Stimulated activated CD8-positive, alpha-beta memory T cell treated with anti-CD3 and anti-CD28 coated beads, Interleukin-15, amount 100 ng/mL, for 48 hours (primary cell): ENCODE measurements around the gene MESP2.
"Not testable (repeated sequence)": the region's sequence is repeated elsewhere in the genome, so short reads cannot be mapped to it uniquely, and the experiment has no call there.

ENCODE experiments used
- DNase-seq, 2 donors: peaks; one replicate each; pipeline ENCODE4 v3.0.0-alpha.2; 2020; ENCODE audit warnings: low read depth in 2 of 2

The MESP2 gene

GRCh38 chr15:89780601-89781000, 4.5 kb downstream of the MESP2 start:
- DNase-seq, result no peak

- peak in 1 of 2 donors; percentile 7 for DNase-seq
Observed at GRCh38 chr15:89781055-89781454, 4.9 kb downstream of the MESP2 start.

DNA sequence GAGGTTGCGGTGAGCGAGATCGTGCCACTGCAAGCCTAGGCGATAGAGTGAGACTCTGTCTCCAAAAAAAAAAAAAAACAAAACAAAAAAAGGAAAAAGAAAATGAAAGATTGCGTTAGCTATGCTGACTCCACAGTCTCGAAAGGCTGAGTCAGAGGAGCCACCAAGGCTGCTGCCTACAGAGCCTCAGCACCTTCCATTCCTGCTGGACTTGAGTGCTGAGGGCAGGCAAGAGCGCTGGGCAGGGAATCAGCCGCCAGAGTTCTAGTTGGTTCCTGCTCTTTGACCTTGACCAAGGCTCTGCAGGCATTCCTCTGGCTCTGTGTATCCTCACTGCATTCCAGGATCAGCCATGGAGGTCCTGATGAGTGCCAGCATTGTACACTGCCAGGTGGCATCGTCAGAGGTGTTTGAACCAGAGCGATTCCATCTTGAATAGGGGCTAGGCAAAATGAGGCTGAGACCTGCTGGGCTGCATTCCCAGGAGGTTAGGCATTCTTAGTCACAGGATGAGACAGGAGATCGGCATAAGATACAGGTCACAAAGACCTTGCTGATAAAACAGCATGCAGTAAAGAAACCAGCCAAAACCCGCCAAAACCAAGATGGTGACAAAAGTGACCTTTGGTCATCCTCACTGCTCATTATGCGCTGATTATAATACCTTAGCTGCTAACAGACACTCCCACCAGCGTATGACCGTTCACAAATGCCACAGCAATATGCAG, 5.9 kb downstream of the MESP2 start:
- no peak for DNase-seq

GRCh38 chr15:89782619-89782950, 6.5 kb downstream of the MESP2 start:
- not testable (repeated sequence) for DNase-seq

GRCh38 chr15:89783111-89783860, 7.2 kb downstream of the MESP2 start:
- no peak for DNase-seq

GRCh38 chr15:89783861-89784685, 7.9 kb downstream of the MESP2 start:
- no peak for DNase-seq

GRCh38 chr15:89784686-89784960, 8.5 kb downstream of the MESP2 start:
- DNase-seq, result no peak

- DNase-seq, result no peak
Observed at GRCh38 chr15:89785064-89785773, 9.1 kb downstream of the MESP2 start.

- DNase-seq, result no peak
Observed at GRCh38 chr15:89785774-89786140, 9.6 kb downstream of the MESP2 start.

- no peak for DNase-seq
Observed at GRCh38 chr15:89787944-89788343, 11.8 kb downstream of the MESP2 start.

DNA sequence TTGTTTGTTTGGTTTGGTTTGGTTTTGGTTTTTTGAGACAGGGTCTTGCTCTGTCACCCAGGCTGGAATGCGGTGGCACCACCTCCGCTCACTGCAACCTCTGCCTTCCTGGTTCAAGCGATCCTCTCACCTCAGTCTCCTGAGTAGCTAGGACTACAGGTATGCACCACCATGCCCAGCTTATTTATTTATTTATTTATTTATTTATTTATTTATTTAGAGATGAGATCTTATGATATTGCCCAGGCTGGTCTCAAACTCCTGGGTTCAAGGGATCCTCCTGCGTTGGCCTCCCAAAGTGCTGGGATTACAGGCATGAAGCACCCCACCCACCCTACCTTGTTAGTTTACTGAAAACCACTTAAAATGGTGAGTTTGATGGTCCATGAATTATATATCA, 12.5 kb downstream of the MESP2 start:
- not testable (repeated sequence) for DNase-seq

DNA sequence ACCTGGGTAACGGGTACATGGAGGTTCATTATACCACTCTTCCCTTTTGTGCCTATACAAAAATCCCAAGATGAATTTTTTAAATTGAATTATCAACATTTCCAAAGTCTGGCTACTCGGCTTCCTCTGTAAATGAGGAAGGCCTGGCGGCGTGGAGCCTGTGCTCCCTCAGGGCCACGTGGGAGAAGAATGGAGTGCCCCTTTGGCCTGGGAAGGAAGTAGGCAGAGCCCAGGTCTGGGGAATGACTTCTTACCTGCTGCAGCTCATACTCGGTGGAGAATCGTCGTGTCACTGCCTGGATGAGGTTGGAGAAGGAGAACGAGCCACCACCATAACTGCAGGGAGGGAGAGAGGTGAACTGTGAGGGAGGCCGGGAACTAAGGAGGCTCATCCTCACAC, 14.1 kb downstream of the MESP2 start:
- DNase-seq, result no peak

DNA sequence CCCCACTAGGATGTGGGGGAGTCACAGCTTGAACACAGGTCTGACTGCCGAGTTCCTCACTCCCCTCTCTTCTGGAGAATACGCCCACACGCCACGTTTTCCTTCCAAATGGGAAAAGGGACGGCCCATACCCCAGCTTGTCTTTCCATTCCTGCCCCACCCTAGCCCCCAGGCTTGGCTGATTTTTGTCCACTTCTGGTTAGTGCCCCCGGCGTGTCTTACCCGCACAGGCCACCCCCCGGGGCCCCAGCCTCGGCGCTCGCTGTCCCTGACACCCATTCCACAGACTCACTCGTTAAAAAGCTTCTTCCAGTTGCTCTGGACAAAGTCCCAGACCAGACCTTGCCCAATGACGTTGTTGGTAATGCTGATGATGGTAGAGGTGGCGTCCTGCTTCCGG, 14.5 kb downstream of the MESP2 start:
- no peak for DNase-seq

DNA sequence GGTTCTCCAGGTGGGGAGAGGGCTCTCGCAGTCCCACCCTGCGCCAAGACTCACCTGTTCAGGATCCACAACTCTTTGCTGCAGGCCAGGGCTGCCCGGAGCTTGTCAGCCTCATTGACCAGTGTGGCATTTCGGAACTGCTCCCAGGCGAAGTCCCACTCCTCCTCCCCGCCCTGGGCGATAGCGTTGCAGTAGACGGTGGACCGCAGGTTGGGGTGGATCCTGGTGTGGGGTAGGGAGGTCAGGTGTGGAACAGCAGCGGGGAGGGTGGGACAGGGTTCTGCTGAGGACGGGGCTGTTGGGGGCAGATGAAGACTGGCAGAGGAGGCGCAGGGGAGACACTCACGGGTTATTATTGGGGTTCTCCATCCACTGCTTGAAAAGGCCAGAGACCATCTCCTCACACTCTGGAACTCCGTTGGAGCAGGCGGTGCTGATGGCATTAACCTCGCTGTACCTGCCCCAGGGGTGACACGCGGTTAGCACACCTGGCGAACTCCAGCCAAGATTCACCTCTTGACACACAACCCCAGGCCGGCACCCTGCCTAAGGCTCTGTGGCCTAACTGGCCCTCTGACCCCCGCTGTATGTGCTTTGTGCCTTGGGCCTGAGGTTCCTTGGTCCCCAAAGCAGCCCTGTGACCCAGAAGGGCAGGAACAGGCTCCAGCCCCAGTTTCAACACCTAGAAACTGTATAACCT, 16.1 kb downstream of the MESP2 start:
- no peak for DNase-seq

DNA sequence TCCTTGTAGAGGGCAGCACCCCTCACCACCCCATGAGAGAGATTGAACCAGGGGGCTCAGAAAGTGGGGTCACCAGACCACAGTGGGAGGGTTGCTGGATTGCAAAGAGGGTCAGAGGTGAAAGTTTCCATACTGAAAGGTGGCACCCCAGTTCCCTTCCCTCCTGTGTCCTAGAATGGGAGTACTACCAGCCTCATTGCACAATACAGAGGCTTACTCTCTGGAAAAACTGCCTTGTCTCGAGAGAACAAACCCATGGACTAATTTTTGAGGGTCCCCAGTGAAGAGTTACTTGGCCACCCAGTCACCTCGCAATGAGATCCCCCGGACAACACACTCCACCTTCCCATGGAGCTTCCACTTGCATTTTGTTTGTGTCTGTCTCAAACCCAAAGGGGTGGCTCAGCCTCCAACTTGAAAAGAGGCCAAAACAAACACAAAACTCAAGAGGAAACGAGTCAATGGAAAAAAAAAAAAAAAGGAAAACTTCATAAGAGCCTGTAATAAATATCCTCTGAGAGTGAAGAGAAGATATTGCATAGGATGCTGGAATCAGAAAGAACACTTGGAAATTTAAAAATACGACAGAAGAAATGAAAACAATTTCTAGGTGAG, 18.6 kb downstream of the MESP2 start:
- no peak for DNase-seq

DNA sequence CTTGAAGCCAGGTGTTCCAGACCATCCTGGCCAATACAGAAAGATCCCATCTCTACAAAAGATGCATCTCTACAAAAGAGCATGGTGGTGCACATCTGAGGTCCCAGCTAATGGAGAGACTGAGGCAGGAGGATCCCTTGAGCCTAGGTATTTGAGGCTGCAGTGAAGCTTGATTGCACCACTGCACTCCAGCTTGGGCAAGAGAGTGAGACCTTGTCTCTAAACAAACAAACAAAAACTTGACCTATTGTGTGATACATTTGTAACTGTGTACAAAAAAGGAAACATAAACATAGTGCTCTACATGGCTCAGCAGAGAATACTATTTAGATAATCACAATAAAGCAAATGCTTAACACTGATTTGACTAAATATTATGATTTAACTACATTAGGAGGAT, 19.9 kb downstream of the MESP2 start:
- DNase-seq, result no peak

DNA sequence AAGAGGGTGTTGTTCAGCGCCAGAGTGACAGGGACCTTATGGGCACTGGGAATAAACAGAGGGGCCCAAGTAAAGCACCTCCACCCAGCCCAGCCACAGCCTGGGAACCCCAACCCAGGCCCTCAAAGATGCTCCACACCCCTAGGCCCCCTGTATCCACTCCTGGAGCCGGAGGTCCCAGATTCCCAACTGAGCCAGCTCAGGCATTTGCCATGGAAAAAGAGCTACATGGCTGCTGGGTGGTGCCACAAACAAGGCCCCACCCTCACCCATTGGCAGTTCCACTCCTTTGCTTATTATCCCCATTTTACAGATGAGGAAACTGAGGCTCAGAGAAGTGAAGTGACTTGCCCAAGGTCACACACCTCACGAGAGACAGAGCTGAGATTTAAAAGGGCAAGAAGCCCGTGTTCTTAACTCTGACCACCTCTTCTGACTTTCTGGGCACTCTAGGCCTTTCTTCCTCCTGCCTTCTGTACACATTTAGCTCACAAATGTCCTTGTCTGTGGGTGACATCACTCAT, 21.6 kb downstream of the MESP2 start:
- no peak for DNase-seq

DNA sequence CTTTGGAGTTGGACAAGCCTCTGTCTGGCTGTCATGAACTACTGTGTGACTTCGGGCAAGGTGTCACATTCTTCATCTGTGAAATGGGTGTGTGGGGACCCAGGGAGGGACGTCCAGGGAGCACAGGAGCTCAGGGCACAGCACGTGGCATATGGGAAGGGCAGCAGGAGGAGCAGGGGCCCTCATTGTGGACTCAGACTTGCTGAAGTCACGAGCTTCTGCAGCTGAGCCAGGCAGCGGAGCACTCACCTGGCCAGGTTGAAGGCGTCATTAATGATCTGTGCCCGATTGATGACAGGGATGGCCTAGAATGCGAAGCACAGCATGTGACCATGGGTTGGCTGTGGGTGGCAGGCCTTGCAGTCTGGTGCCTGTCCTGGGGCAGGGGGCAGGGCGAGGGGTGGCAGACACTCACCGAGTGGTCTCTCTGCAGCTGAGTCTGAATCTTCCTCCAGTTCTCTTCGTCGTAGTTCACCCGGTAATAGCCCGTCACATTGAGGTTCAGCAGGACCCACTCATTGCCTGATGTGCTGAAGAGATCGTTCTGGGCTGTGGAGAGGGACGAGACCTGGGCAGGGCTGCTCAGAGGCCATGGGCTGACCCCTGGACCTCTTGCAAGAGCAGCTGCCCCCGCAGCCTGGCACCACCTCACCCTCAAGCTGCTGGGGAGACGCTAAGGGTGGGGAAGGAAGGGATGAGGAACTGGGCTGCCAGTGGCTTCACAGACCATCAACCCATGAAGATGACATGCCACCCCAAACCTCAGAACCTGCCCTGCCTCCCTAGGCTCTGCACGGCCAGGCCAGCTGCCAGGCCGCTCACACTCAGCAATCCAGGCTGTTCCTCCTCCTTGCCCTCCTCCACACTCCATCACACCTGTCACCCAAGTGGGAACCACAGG, 23.1 kb downstream of the MESP2 start:
- no peak for DNase-seq

- DNase-seq, result no peak
Observed at GRCh38 chr15:89799918-89800498, 23.9 kb downstream of the MESP2 start.
